HG03139 (cell line): Measurements from ENCODE around the gene BIN2.
"Not testable (repeated sequence)": the region's sequence is repeated elsewhere in the genome, so short reads cannot be mapped to it uniquely, and the experiment has no call there.

ENCODE experiments used
- ATAC-seq: cut with Tn5 transposase; IDR thresholded peaks from one replicate; pipeline ENCODE4 v1.9.1; 2021; ENCODE audit not compliant: unreplicated experiment

BIN2 gene

GRCh38 chr12:51263341-51263740 is 60.6 kb downstream of the BIN2 start:
- no peak for ATAC-seq

- no peak for ATAC-seq
Observed at GRCh38 chr12:51262758-51263177, 61.2 kb downstream of the BIN2 start.

- not testable (repeated sequence) for ATAC-seq
Observed at GRCh38 chr12:51259600-51259999, 64.4 kb downstream of the BIN2 start.

- no peak for ATAC-seq
Observed at GRCh38 chr12:51254536-51254935, 69.4 kb downstream of the BIN2 start.

- no peak for ATAC-seq
Observed at GRCh38 chr12:51253276-51253675, 70.7 kb downstream of the BIN2 start.

GRCh38 chr12:51247523-51248206 is 76.3 kb downstream of the BIN2 start:
- no peak for ATAC-seq

GRCh38 chr12:51246254-51246853 is 77.6 kb downstream of the BIN2 start:
- ATAC-seq, result no peak

GRCh38 chr12:51245476-51246253 is 78.3 kb downstream of the BIN2 start:
- no peak for ATAC-seq

GRCh38 chr12:51244269-51244668 is 79.7 kb downstream of the BIN2 start:
- no peak for ATAC-seq

GRCh38 chr12:51242876-51243275 is 81.1 kb downstream of the BIN2 start:
- no peak for ATAC-seq

- no peak for ATAC-seq
Observed at GRCh38 chr12:51242120-51242519, 81.9 kb downstream of the BIN2 start.

- no peak for ATAC-seq
Observed at GRCh38 chr12:51240971-51241370, 83.0 kb downstream of the BIN2 start.

GRCh38 chr12:51238510-51239334 is 85.3 kb downstream of the BIN2 start, which contains the start of gene DAZAP2:
Gene DAZAP2, plus strand, starts transcription at chr12:51238826. Its CDS starts 82 bp downstream, at chr12:51238908.
- ATAC-seq, result peak; percentile 90

GRCh38 chr12:51238037-51238509 is 85.9 kb downstream of the BIN2 start:
- no peak for ATAC-seq

- no peak for ATAC-seq
Observed at GRCh38 chr12:51234530-51234929, 89.4 kb downstream of the BIN2 start.

GRCh38 chr12:51232642-51233041 is 91.3 kb downstream of the BIN2 start:
- ATAC-seq, result no peak
